Sigmoid colon (tissue), 7 donors: ENCODE measurements around the gene LMBR1. TPM values are rescaled to one million over a fixed set of nuclear protein-coding genes. Genes with fewer than 3 reads are reported as not detected.

ENCODE experiments used
- DNase-seq: peaks from one replicate; pipeline ENCODE4 v3.0.0-alpha.2; 2019
- H3K27ac ChIP-seq, 4 donors: fragments of 200-600 bp; sonication (generic); one replicate each; pipeline ENCODE4 v1.5.1; 2016 to 2019; ENCODE audit warnings: mild to moderate bottlenecking in 1 of 4
- H3K27me3 ChIP-seq, 3 donors: fragments of 200-600 bp; sonication (generic); one replicate each; pipeline ENCODE4 v1.5.1; 2019; ENCODE audit warnings: mild to moderate bottlenecking in 1 of 3
- H3K36me3 ChIP-seq, 4 donors: fragments of 200-600 bp; sonication (generic); one replicate each; pipeline ENCODE4 v1.5.1; 2016 to 2019
- H3K4me1 ChIP-seq, 4 donors: fragments of 200-600 bp; sonication (generic); one replicate each; pipeline ENCODE4 v1.5.1; 2017 to 2019
- H3K4me3 ChIP-seq, 4 donors: fragments of 200-600 bp; sonication (generic); one replicate each; pipeline ENCODE4 v1.5.1; 2017 to 2019; ENCODE audit warnings: mild to moderate bottlenecking in 2 of 4, moderate library complexity in 1 of 4
- H3K9me3 ChIP-seq, 4 donors: fragments of 200-600 bp in 3 of 4; sonication (generic) in 3 of 4; one replicate each; pipeline versions ENCODE4 v1.5.1 to v1.6.1; 2013 to 2019
- CTCF ChIP-seq, 4 experiments: fragments of 450-650 bp in 3 of 4; fragments of 200-600 bp in 1 of 4; IDR thresholded peaks; one replicate each; pipeline ENCODE4 v1.5.1; 2016 to 2019; ENCODE audit warnings: antibody characterized with exemption in 4 of 4, mild to moderate bottlenecking in 3 of 4, moderate library complexity in 2 of 4
- EP300 ChIP-seq, 4 donors: sonication (generic); formaldehyde crosslinking; IDR thresholded peaks; one replicate each; pipeline ENCODE4 v1.6.1; 2017; ENCODE audit warnings: antibody characterized with exemption in 4 of 4
- POLR2A ChIP-seq, 2 donors: fragments of 450-650 bp; IDR thresholded peaks; one replicate each; pipeline ENCODE4 v1.6.1; 2016; ENCODE audit warnings: antibody characterized with exemption in 2 of 2, mild to moderate bottlenecking in 2 of 2, moderate library complexity in 2 of 2
- POLR2AphosphoS5 ChIP-seq, 4 donors: sonication (generic); formaldehyde crosslinking; IDR thresholded peaks; one replicate each; pipeline ENCODE4 v1.6.1; 2017; ENCODE audit warnings: antibody characterized with exemption in 4 of 4
- WGBS, 2 donors: extraction: QIAGEN DNeasy Blood & Tissue Kit; methylation state at CpG; one replicate each; pipeline ENCODE4 v1.1.7; 2013; 5-methylcytosine and 5-hydroxymethylcytosine counted together
- intact Hi-C: fragments of 100-400 bp; cut with DNase I; formaldehyde crosslinking; loops from one replicate; pipeline ENCODE4 v1.15.1; 2023
- polyA plus RNA-seq, 3 donors: library from polyadenylated mRNA; stranded (reverse); fragments of 200-250 nt; gene quantifications; one replicate each; pipeline ENCODE4 v1.2.3, GENCODE V29; 2013
- total RNA-seq, 4 donors: library from RNA; depleted of rRNA; stranded (reverse); fragments of >200 nt; gene quantifications; one replicate each; pipeline ENCODE4 v1.1.0, GENCODE V29; 2016
- donor health status: healthy with polysubstance abuse.
- donor health status: Bipolar disorder and iron deficiency.
- donor health status: healthy.

Gene LMBR1
- total and polyA plus RNA-seq, 7 donors = 2.5 to 60.9 (median 43.9) TPM

- intact Hi-C loops = no loop called here
- no peak for DNase-seq
- Histone ChIP-seq H3K4me1 (no peaks in the 10 kb centered on the region), H3K27me3 (peaks cover 0 to 39% (median 3%) of the 10 kb centered on the region in 3 donors), H3K27ac (no peak overlapping the region), H3K9me3 (no peaks in the 10 kb centered on the region), H3K4me3 (no peak overlapping the region), H3K36me3 (no peaks in the 10 kb centered on the region)
- TF ChIP-seq POLR2A (IDR thresholded peaks at IDR 0.05) = no peak
- no peak for TF ChIP-seq POLR2AphosphoS5 (IDR thresholded peaks at IDR 0.05)
- no peak for TF ChIP-seq CTCF (IDR thresholded peaks at IDR 0.05)
- no peak for TF ChIP-seq EP300 (IDR thresholded peaks at IDR 0.05)
- 77 to 88% methylated on average over 11 of the region's 11 CpGs for WGBS, 2 donors
These were observed 233.0 kb downstream of the LMBR1 start for GRCh38 chr7:156659961-156660360.

- Histone ChIP-seq H3K27ac (no peak overlapping the region), H3K4me1 (no peaks in the 10 kb centered on the region), H3K4me3 (no peak overlapping the region), H3K27me3 (peaks cover 0 to 39% (median 3%) of the 10 kb centered on the region in 3 donors), H3K9me3 (no peaks in the 10 kb centered on the region), H3K36me3 (no peaks in the 10 kb centered on the region)
- intact Hi-C loops = no loop called here
- 88 to 89% methylated on average over 6 of the region's 6 CpGs for WGBS, 2 donors
- no peak for DNase-seq
- TF ChIP-seq CTCF (IDR thresholded peaks at IDR 0.05) = no peak
These were observed 233.8 kb downstream of the LMBR1 start for GRCh38 chr7:156659203-156659602.

- Histone ChIP-seq H3K9me3 (no peaks in the 10 kb centered on the region), H3K4me3 (no peak overlapping the region), H3K36me3 (no peaks in the 10 kb centered on the region), H3K4me1 (no peaks in the 10 kb centered on the region), H3K27ac (no peak overlapping the region), H3K27me3 (peaks cover 0 to 52% (median 3%) of the 10 kb centered on the region in 3 donors)
- no peak for DNase-seq
- TF ChIP-seq POLR2AphosphoS5 (IDR thresholded peaks at IDR 0.05) (no peak), CTCF (IDR thresholded peaks at IDR 0.05) (no peak), EP300 (IDR thresholded peaks at IDR 0.05) (no peak), POLR2A (IDR thresholded peaks at IDR 0.05) (no peak)
- 88 to 92% methylated on average over 4 of the region's 4 CpGs for WGBS, 2 donors
- intact Hi-C loops = no loop called here
These were observed 235.3 kb downstream of the LMBR1 start for GRCh38 chr7:156657681-156658080.

- Histone ChIP-seq H3K4me1 (no peaks in the 10 kb centered on the region), H3K9me3 (no peaks in the 10 kb centered on the region), H3K27me3 (peaks cover 0 to 60% (median 9%) of the 10 kb centered on the region in 3 donors), H3K36me3 (no peaks in the 10 kb centered on the region), H3K4me3 (no peak overlapping the region), H3K27ac (no peak overlapping the region)
- 74 to 85% methylated on average over 7 of the region's 7 CpGs for WGBS, 2 donors
- no peak for TF ChIP-seq POLR2A (IDR thresholded peaks at IDR 0.05)
- no peak for TF ChIP-seq CTCF (IDR thresholded peaks at IDR 0.05)
- no peak for TF ChIP-seq EP300 (IDR thresholded peaks at IDR 0.05)
- DNase-seq = no peak
- intact Hi-C loops = no loop called here
These were observed 236.4 kb downstream of the LMBR1 start for GRCh38 chr7:156656598-156656997.

- H3K27ac ChIP-seq = no peak overlapping the region
- WGBS, 2 donors = 66 to 80% methylated on average over 4 of the region's 4 CpGs
- intact Hi-C loops = no loop called here
- no peaks in the 10 kb centered on the region for H3K36me3 ChIP-seq
- no peak for DNase-seq
- no peaks in the 10 kb centered on the region for H3K9me3 ChIP-seq
- H3K27me3 ChIP-seq = peaks cover 0 to 65% (median 12%) of the 10 kb centered on the region in 3 donors
- TF ChIP-seq POLR2A (IDR thresholded peaks at IDR 0.05) (no peak), POLR2AphosphoS5 (IDR thresholded peaks at IDR 0.05) (no peak), EP300 (IDR thresholded peaks at IDR 0.05) (no peak)
- H3K4me1 ChIP-seq = no peaks in the 10 kb centered on the region
- no peak overlapping the region for H3K4me3 ChIP-seq
These were observed 237.0 kb downstream of the LMBR1 start for GRCh38 chr7:156655983-156656382.
